ENCODE measurements around the gene PSG6.
"Not testable (repeated sequence)": the region's sequence is repeated elsewhere in the genome, so short reads cannot be mapped to it uniquely, and the experiment has no call there.

Gene PSG6

GRCh38 chr19:42917634-42918033, at the start of gene PSG6:
Gene PSG6, minus strand, starts transcription at chr19:42917894. Its CDS starts 102 bp downstream, at chr19:42917792.
- DNase-seq, result not testable (repeated sequence)

GRCh38 chr19:42965176-42965575, 47.5 kb upstream of the PSG6 start:
- no peak for DNase-seq

GRCh38 chr19:42961119-42961518, 43.4 kb upstream of the PSG6 start:
- DNase-seq, result no peak

- not testable (repeated sequence) for DNase-seq
These were observed 34.4 kb upstream of the PSG6 start for GRCh38 chr19:42952126-42952525.

DNA sequence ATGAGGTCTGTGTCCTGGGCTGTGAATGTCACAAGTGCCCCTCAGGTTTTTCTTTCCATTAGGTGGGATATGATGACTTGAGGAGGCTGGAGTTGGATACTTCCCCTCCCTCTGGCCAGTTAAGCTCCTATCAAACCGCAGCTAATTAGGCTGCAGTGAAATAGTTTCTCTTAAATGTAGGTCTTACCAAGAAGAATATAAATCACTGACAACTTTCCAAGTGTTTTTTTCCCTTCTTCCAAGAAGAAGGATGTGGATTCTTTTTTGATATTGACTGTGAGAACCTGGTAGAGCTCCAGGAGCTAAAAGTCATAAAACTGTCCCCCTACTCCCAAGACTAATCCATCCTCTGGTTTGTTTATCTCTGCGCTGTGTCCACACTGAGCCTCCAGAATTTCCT, 33.8 kb upstream of the PSG6 start:
- not testable (repeated sequence) for DNase-seq

DNA sequence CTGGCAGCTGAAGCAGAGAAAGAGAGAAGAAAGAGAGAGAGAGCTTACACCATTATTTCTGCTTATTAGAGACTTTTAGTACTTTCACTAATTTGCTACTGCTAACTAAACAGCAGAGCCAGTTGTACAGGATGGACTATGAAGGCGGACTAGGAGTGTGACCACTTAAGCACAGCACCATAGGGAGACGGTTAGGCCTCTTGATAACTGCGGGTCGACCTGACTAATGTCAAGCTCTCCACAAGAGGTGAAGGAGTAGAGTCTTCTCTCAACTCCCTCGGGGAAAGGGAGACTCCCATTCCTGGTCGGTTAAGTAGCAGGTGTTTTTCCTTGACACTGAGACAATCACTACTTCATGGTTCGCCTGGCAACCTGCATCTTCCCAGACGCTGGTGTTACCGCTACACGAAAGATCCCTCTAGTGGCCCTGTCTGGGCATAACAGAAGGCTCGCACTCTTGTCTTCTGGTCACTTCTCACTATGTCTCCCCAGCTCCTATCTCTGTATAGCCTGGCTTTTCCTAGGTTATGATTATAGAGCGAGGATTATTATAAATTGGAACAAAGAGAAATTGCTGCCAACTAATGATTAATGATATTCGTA, 24.6 kb upstream of the PSG6 start:
- peak in 1 of 2 experiments; percentile 22 for DNase-seq

- not testable (repeated sequence) for DNase-seq
These were observed 19.4 kb upstream of the PSG6 start, which contains the start of gene PSG7 for GRCh38 chr19:42937107-42937506. Gene PSG7, minus strand, starts transcription at chr19:42937207. Its CDS starts 131 bp downstream, at chr19:42937076.

DNA sequence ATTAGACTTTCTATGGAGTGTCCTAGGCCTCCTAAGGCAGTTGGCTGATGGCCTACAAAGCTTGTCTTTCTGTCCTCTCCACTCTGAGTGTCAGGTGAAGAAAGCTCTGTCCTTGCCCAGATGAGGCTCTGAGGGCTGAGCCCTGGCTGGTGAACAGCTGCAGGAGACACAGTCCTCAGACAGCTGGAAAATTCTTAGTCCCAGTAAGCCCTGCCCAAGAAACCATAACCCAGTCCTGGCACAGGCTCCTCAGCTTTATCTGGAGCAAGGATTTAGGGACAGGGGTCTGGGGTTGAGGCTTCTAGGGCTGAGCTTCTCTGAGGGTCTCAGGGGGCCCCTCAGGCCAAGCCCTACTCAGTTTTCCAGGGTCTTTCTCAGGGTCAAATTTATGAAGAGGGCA, 17.0 kb upstream of the PSG6 start:
- DNase-seq, result not testable (repeated sequence)

- not testable (repeated sequence) for DNase-seq
These were observed 16.5 kb upstream of the PSG6 start for GRCh38 chr19:42934183-42934582.

- DNase-seq, result not testable (repeated sequence)
These were observed 15.7 kb upstream of the PSG6 start for GRCh38 chr19:42933412-42933811.

DNA sequence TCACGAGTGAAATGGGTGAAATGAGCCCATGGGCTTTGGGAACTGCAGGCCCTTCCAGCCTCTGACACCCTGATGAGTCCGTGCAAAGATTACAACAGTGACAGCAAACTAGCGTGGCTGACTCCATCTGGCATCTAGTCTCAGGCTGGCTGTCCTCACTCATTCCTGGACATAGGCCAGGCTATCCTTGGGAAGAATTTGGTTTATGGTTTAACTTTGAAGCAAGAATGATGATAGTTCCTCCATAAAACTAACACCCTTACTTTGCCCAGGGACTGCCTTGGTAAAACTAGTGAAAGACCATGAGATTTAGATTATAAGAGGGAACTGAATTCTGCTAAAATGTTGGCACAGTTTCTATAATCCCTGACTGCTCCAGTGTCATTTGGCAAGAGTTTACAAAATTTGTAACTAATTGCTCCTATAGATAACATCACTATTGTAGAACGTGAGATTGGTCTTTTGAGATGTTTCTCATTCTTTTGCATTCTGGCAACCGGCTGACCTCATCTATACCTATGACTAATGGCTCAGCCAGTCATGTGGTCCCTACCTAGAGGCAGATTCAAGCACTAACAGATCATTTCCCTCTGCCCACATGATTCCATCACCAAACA, 14.9 kb upstream of the PSG6 start:
- peak in 1 of 2 experiments; percentile 25 for DNase-seq

DNA sequence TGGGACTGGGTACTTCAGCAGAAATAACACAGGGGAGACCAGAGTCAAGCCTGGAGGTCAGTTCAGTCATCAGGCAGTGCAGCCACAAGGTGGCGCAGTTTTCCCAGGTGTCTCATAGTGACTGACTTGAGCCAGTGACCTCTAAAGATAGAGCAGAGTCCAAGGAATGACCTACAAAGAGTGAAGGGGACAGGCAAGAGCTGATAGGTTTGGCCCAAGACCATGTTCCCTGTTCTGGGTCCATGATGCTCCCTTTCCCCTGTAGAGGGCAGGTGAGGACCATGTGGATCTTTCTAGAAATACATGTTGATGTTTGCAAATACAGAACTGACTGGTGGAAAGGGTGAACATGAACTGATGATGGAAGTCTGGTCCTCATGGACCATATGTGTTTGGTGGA, 12.5 kb upstream of the PSG6 start:
- DNase-seq, result not testable (repeated sequence)

DNA sequence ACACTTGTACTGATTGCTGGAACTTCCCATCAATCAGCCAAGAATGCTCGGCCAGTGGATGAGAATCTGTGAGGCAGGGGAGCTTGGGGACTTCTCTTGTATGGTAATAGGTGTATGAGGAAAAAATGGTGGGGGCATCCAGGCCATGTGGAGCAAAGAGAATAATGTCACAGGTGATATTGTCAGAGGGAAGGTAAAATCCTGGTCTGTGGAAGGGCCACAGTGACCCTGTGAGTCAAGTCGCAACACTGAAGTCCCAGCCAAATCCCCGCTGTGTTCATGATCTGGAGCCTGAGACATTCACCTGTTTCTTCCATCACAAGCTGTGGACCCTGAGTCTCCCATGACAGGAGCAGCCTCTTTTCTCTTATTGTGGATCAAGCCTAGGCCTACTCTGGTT, 11.2 kb upstream of the PSG6 start:
- DNase-seq, result no peak

- no peak for DNase-seq
These were observed 9.1 kb upstream of the PSG6 start for GRCh38 chr19:42926781-42927180.

DNA sequence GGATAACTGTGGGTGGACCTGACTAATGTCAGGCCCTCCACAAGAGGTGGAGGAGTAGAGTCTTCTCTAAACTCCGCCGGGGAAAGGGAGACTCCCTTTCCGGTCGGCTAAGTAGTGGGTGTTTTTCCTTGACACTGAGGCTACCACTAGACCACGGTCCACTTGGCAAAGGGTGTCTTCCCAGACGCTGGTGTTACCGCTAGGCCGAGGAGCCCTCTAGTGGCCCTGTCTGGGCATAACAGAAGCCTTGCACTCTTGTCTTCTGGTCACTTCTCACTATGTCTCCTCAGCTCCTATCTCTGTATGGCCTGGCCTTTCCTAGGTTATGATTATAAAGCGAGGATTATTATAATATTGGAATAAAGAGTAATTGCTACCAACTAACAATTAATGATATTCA, 5.4 kb upstream of the PSG6 start:
- DNase-seq, result peak; percentile 0 to 47

DNA sequence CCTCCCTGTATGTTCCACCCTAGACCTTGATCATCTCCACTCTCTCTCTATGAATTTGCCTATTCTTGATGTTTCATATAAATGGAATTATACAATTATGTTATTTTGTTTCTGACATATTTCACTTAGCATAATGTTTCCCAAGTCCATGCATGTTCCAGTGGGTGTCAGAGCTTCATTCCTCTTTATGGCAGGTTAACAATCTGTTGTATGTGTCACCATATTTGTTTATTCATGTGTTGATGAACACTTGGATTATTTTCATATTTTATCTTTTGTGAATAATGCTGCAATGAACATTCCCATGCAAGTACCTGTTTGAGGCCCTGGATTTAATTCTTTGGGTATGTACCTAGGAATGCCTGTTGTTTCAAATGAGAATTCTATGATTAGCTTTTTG, 3.3 kb upstream of the PSG6 start:
- DNase-seq, result not testable (repeated sequence)

DNA sequence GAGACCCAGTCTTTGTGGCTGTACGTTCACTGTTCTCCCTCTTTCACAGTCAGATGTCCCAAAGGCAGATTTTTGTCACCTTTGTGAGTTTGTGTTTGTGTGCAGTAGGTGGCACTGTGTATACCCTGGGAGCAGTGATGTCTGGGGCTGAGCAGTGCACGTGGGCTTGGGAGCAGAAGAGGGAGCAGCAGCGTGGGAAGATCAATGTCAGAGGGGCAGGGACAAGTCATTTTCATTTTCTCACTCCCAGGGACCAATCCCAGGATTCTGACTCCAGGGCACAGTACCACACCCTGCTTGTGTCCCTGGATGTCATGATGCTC, 2.0 kb upstream of the PSG6 start:
- no peak for DNase-seq

DNA sequence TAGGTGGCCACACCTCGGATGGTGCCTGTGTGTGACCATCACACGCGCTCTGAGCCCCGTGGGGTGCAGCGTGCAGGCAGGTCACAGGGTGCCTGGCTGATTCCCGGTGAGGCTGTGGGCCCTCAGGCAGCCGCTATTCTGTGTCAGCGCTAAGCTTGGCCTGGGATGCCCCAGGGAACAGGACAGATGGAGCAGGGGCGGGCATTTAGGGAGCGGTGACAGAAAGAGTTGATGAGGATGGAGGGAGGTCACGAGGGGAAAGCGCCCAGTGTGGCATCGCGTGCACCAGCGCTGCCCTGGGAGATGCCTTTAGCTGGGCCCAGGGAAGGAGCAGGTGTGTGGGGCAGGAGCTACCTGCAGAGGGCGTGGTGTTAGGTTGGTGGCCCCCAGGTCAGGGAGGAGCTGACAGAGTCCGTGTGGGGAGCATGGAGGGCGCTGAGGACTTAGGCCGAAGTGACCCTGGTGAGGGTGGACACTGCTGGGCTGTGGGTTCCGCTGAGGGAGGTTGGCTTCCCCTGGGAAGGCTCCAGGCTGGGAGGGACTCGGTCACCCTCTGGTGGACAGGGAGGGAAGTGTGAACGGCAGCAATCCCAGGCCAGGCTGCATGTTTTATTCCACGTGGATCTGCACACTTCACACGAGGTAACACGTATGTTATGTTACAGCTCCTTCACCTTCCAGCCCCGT, 1.5 kb upstream of the PSG6 start:
- DNase-seq, result not testable (repeated sequence)

DNA sequence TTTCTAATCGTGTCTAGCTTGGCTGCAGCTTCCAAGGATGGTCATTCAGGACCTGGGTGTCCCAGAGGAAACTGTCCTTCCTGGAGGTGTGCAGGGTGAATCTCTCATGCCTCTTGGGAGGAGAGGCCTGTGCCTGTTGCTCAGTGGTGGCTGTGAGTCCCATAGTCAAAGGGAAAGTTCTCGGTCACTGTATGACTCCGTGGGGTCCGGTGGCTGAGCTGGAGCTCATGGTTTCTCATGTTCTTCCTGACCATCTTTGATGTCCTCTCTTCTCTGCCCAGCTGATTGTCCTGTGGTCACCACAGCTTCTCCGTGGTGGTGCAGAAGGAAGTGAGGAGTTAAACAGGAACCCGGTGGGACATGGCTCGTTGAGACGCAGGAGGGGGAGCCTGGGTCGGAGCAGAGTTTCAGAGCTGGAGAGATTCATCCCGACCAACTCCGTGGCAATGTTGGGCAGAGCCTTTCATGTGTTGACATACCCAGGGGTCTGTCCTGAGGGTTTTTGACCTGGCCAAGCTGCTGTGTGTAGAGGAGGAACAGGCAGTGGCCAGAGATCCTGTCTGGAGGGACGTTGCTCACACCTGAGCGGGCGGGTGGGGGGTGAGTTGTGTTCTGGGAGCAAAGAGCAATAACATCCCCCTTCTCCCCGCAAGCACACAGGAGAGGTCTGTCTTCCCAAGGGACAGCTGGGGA, 829 bp upstream of the PSG6 start:
- DNase-seq, result not testable (repeated sequence)

GRCh38 chr19:42916931-42917330, 763 bp downstream of the PSG6 start:
- not testable (repeated sequence) for DNase-seq

- DNase-seq, result not testable (repeated sequence)
These were observed 4.2 kb downstream of the PSG6 start for GRCh38 chr19:42913516-42913915.

DNA sequence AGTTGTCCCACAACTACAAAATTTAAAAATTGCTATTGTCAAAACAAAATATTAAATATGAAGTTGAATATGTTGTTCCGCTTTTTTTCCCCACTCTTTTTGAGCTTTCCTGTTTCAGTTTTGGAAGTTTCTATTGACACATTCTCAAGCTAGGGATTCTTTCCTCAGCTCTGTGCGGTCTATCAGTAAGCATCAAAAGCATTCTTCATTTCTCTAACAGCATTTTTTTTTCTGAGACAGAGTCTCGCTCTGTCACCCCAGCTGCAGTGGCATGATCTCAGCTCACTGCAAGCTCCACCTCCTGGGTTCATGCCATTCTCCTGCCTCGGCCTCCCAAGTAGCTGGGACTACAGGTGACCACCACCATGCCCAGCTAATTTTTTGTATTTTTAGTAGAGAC, 4.8 kb downstream of the PSG6 start:
- DNase-seq, result not testable (repeated sequence)

- DNase-seq, result not testable (repeated sequence)
These were observed 6.0 kb downstream of the PSG6 start for GRCh38 chr19:42911731-42912130.

DNA sequence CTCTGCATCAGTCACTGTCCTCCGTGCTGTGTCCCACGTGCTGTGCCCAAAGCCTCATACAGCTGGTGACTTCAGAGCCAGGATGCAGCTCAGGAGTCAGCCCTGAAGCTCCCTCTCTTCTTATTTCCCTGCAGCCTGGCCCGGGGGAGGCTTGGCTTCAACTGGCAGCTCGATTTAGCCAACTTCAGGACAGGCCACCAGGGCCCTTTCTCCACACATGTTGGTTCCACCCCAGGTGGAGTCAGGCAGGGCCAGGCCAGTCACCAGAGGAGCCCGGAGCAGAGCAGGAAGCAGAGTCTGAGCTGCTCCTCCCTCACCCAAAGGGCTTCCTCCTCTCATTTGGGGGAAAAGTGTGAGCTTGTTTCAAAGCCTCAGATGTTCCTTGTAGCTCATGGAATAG, 11.5 kb downstream of the PSG6 start:
- DNase-seq, result not testable (repeated sequence)
